Muscle of back (tissue), 11 donors: ENCODE results near the gene RRP1. TPM values are rescaled to one million over a fixed set of nuclear protein-coding genes. Genes with fewer than 3 reads are reported as not detected.

Experiments used
- DNase-seq, 3 donors: peaks; one replicate each; pipeline versions ENCODE4 v3.0.0 to v3.0.0-alpha.2; 2013
- polyA plus RNA-seq, 10 donors: library from polyadenylated mRNA; unstranded; fragments of 120-200 nt; gene quantifications; one replicate each; pipeline ENCODE4 v1.2.1, GENCODE V29; 2013; ENCODE audit not compliant: insufficient read length in 10 of 10

The RRP1 gene
- polyA plus RNA-seq, 10 donors = 14.8 to 27.2 (median 18.5) TPM

- DNase-seq = no peak
Observed at GRCh38 chr21:43775190-43775589, 14.2 kb upstream of the RRP1 start.

GRCh38 chr21:43775795-43776430, 13.5 kb upstream of the RRP1 start, which contains the start of gene CSTB:
Gene CSTB (minus strand): TSS chr21:43776308. CDS start chr21:43776269, 39 bp downstream.
- peak; percentile 69 to 94 (median 81) for DNase-seq

GRCh38 chr21:43777953-43778352, 11.4 kb upstream of the RRP1 start:
- no peak for DNase-seq

GRCh38 chr21:43778469-43779335, 10.7 kb upstream of the RRP1 start:
- DNase-seq = no peak

GRCh38 chr21:43779660-43780059, 9.7 kb upstream of the RRP1 start:
- DNase-seq = no peak

GRCh38 chr21:43781846-43782245, 7.5 kb upstream of the RRP1 start:
- DNase-seq = no peak

- no peak for DNase-seq
Observed at GRCh38 chr21:43782431-43783097, 6.8 kb upstream of the RRP1 start.

- no peak for DNase-seq
Observed at GRCh38 chr21:43783098-43783700, 6.2 kb upstream of the RRP1 start.

GRCh38 chr21:43785134-43785533, 4.2 kb upstream of the RRP1 start:
- no peak for DNase-seq

- no peak for DNase-seq
Observed at GRCh38 chr21:43786300-43786806, 3.0 kb upstream of the RRP1 start.

GRCh38 chr21:43786807-43787440, 2.5 kb upstream of the RRP1 start:
- no peak for DNase-seq

GRCh38 chr21:43790010-43790524, 690 bp downstream of the RRP1 start:
- peak in 1 of 3 donors; percentile 32 for DNase-seq

GRCh38 chr21:43792406-43792805, 3.0 kb downstream of the RRP1 start:
- no peak for DNase-seq

- DNase-seq = no peak
Observed at GRCh38 chr21:43793243-43793642, 3.9 kb downstream of the RRP1 start.

- DNase-seq = no peak
Observed at GRCh38 chr21:43794311-43794710, 4.9 kb downstream of the RRP1 start.

- no peak for DNase-seq
Observed at GRCh38 chr21:43794857-43795256, 5.5 kb downstream of the RRP1 start.

GRCh38 chr21:43797415-43797814, 8.0 kb downstream of the RRP1 start:
- DNase-seq = no peak

- DNase-seq = no peak
Observed at GRCh38 chr21:43797925-43798715, 8.7 kb downstream of the RRP1 start.

GRCh38 chr21:43799301-43799840, 10.0 kb downstream of the RRP1 start:
- no peak for DNase-seq

- DNase-seq = no peak
Observed at GRCh38 chr21:43800124-43800523, 10.7 kb downstream of the RRP1 start.
